GM12875 (cell line): ENCODE results near the gene PER3.
A peak's percentile ranks its signal among the peaks of the same experiment; 100 is the strongest.

ENCODE experiments used
- H3K4me3 ChIP-seq: one replicate; pipeline ENCODE4 v1.5.1; 2011; ENCODE audit warnings: low read depth, low read length, control low read depth
- CTCF ChIP-seq: IDR thresholded peaks from 2 replicates; pipeline ENCODE4 v1.5.1; 2011; ENCODE audit warnings: low read depth, mild to moderate bottlenecking, control low read depth, inconsistent platforms, low read length, moderate library complexity, borderline replicate concordance; ENCODE audit not compliant: insufficient read depth

Gene PER3

GRCh38 chr1:7827126-7827955 is 43.2 kb downstream of the PER3 start:
- peak overlapping the region; percentile 68 for H3K4me3 ChIP-seq
- TF ChIP-seq CTCF, result no peak

GRCh38 chr1:7831458-7831857 is 47.4 kb downstream of the PER3 start:
- H3K4me3 ChIP-seq, result no peak overlapping the region
- TF ChIP-seq CTCF, result no peak

GRCh38 chr1:7833035-7833434 is 48.9 kb downstream of the PER3 start:
- no peak overlapping the region for H3K4me3 ChIP-seq
- no peak for TF ChIP-seq CTCF

GRCh38 chr1:7838714-7839113 is 54.6 kb downstream of the PER3 start:
- TF ChIP-seq CTCF, result no peak
- H3K4me3 ChIP-seq, result no peak overlapping the region

- H3K4me3 ChIP-seq, result no peak overlapping the region
- TF ChIP-seq CTCF, result no peak
These were observed 55.4 kb downstream of the PER3 start for GRCh38 chr1:7839526-7839925.

- no peak overlapping the region for H3K4me3 ChIP-seq
- no peak for TF ChIP-seq CTCF
These were observed 58.4 kb downstream of the PER3 start for GRCh38 chr1:7842517-7842916.

GRCh38 chr1:7845761-7846160 is 61.7 kb downstream of the PER3 start:
- TF ChIP-seq CTCF, result no peak
- no peak overlapping the region for H3K4me3 ChIP-seq
